MM.1S (cell line): ENCODE results near the gene KIAA0930.

Experiments
- DNase-seq: peaks from one replicate; pipeline ENCODE4 v3.0.0-alpha.2; 2015
- H2AFZ ChIP-seq: fragments of 300-600 bp; sonication (generic); 2 replicates; pipeline ENCODE4 v1.6.0; 2016; ENCODE audit warnings: antibody characterized with exemption, low read length
- H3F3A ChIP-seq: fragments of 300-600 bp; sonication (generic); 2 replicates; pipeline ENCODE4 v1.6.1; 2016; ENCODE audit warnings: mild to moderate bottlenecking, antibody characterized with exemption, low read length, moderate library complexity, mixed read lengths; ENCODE audit not compliant: insufficient read depth
- H3K27ac ChIP-seq: fragments of 300-600 bp; sonication (generic); 2 replicates; pipeline ENCODE4 v1.5.1; 2016; ENCODE audit warnings: mild to moderate bottlenecking, low read length
- H3K27me3 ChIP-seq: fragments of 300-600 bp; sonication (generic); replicated peaks from 2 replicates; pipeline ENCODE4 v1.6.0; 2016; ENCODE audit warnings: low read length; ENCODE audit not compliant: insufficient read depth
- H3K36me3 ChIP-seq: fragments of 300-600 bp; sonication (generic); replicated peaks from 2 replicates; pipeline ENCODE4 v1.6.1; 2016; ENCODE audit warnings: mild to moderate bottlenecking, low read length, mixed read lengths; ENCODE audit not compliant: insufficient read depth
- H3K4me1 ChIP-seq: fragments of 300-600 bp; sonication (generic); 2 replicates; pipeline ENCODE4 v1.6.1; 2016; ENCODE audit warnings: low read length, mixed read lengths
- H3K4me2 ChIP-seq: fragments of 300-600 bp; sonication (generic); 2 replicates; pipeline ENCODE4 v1.6.0; 2016; ENCODE audit warnings: low read depth, low read length
- H3K4me3 ChIP-seq: fragments of 300-600 bp; sonication (generic); 2 replicates; pipeline ENCODE4 v1.5.1; 2016; ENCODE audit warnings: low read length, mixed read lengths
- H3K79me2 ChIP-seq: fragments of 300-600 bp; sonication (generic); 2 replicates; pipeline ENCODE4 v1.6.1; 2016; ENCODE audit warnings: mixed run types, low read length, mixed read lengths
- H3K9ac ChIP-seq: fragments of 300-600 bp; sonication (generic); 2 replicates; pipeline ENCODE4 v1.6.1; 2016; ENCODE audit warnings: low read length, mixed read lengths
- H3K9me2 ChIP-seq: fragments of 300-600 bp; sonication (generic); replicated peaks from 2 replicates; pipeline ENCODE4 v1.6.1; 2016; ENCODE audit warnings: mild to moderate bottlenecking, low read length, mixed read lengths; ENCODE audit not compliant: insufficient read depth
- H3K9me3 ChIP-seq: fragments of 300-600 bp; sonication (generic); replicated peaks from 2 replicates; pipeline ENCODE4 v1.6.1; 2016; ENCODE audit warnings: mild to moderate bottlenecking, low read length, mixed read lengths; ENCODE audit not compliant: insufficient read depth
- H4K20me1 ChIP-seq: fragments of 300-600 bp; sonication (generic); 2 replicates; pipeline ENCODE4 v1.6.1; 2016; ENCODE audit warnings: mild to moderate bottlenecking, low read length, moderate library complexity, mixed read lengths; ENCODE audit not compliant: insufficient read depth
- CTCF ChIP-seq: fragments of 300-600 bp; sonication (generic); IDR thresholded peaks from 2 replicates; pipeline ENCODE4 v1.5.1; 2016; ENCODE audit warnings: antibody characterized with exemption, low read length, mixed read lengths
- EZH2 ChIP-seq: fragments of 300-600 bp; sonication (generic); optimal IDR thresholded peaks from 2 replicates; pipeline ENCODE3; 2017; ENCODE audit warnings: low read depth, mild to moderate bottlenecking, antibody characterized with exemption, low read length, mixed read lengths
- EZH2phosphoT487 ChIP-seq: fragments of 300-600 bp; sonication (generic); IDR thresholded peaks from 2 replicates; pipeline ENCODE4 v1.6.1; 2018; ENCODE audit warnings: antibody characterized with exemption, low read length

The KIAA0930 gene

DNA sequence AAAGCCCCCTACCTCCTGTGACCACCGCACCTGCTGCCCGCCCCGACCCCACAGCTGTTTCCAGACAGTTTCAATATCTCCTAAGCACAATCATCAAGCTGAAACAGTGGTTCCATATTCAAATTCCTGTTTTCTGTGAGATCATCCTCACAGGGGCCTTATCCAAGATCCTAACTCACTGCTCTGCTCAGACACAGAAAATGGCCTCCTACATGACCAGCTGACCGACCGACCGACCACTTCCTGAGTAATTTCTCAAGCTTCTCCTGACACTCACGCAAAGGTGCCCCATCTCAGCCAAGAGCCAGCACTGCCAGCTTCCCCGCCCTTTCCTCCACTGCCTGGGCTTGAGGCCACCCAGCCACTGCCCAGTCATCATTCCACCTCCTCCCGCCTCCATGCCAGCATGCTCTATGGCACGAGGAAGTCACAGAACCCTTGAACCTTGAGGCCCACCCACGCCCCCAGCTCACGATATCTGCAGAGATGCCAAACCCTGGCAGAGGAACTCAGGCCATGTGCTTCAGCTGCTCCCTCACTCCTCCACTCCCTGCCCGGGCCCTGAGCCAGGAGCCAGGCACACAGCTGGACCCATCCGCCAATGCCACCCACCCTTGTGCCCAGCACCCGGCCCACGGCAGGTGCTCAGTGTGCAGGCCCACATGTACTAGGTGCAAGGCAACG, 14.0 kb downstream of the KIAA0930 start:
- no peaks in the 10 kb centered on the region for H3K9me2 ChIP-seq
- no peak for DNase-seq
- no peaks in the 10 kb centered on the region for H3K27me3 ChIP-seq
- no peaks in the 10 kb centered on the region for H3F3A ChIP-seq
- no peak overlapping the region for H3K9ac ChIP-seq
- no peak overlapping the region for H2AFZ ChIP-seq
- H4K20me1 ChIP-seq = peaks cover 11% of the 10 kb centered on the region
- TF ChIP-seq EZH2phosphoT487 (no peak), CTCF (no peak), EZH2 (no peak)
- no peaks in the 10 kb centered on the region for H3K9me3 ChIP-seq
- H3K79me2 ChIP-seq = peaks cover 93% of the 10 kb centered on the region
- H3K36me3 ChIP-seq = no peaks in the 10 kb centered on the region
- no peak overlapping the region for H3K27ac ChIP-seq
- no peak overlapping the region for H3K4me3 ChIP-seq
- no peak overlapping the region for H3K4me2 ChIP-seq
- H3K4me1 ChIP-seq = no peaks in the 10 kb centered on the region

DNA sequence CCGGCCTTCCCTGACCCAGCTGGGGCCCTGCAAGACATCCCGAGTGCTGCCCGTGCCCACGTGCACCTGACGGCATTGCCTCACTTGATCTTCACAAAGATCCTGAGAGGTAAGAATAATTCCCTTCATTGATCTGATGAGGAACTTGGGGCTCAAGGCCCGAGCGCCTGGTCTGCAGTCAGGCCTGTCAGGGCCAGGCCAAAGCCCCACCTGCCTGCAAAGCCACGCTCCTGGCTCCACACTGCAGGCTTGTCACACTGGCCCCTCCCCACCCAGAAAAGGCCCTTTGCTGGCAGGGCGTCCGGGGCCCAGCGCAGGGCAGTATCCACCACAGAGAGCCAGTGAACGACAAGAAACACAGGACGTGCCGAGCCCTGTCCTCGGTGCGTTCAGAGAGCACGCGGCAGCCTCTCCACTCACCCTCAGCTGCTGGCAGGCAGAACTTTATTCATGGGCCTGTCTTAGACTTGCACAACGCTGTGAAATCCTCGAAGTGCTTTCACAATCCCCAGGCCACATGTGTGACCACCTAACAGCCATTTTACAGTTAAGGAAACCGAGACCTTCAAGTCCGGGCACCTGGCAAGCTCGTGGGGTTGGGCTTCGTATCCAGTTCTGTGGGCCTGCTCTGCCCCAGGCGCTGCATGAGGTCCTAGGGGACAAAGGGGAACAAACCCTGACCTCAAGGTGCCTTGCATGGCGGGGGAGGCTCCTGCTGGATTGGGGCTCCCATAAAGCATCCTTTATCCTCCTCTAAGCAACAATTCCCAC, 14.8 kb downstream of the KIAA0930 start:
- no peak overlapping the region for H3K27ac ChIP-seq
- H3K4me3 ChIP-seq = no peak overlapping the region
- no peak overlapping the region for H2AFZ ChIP-seq
- DNase-seq = no peak
- TF ChIP-seq EZH2 (no peak), CTCF (no peak), EZH2phosphoT487 (no peak)
- no peak overlapping the region for H3K4me2 ChIP-seq
- no peaks in the 10 kb centered on the region for H3K4me1 ChIP-seq
- no peaks in the 10 kb centered on the region for H3K36me3 ChIP-seq
- no peaks in the 10 kb centered on the region for H3K27me3 ChIP-seq
- H3K9ac ChIP-seq = no peak overlapping the region
- H3F3A ChIP-seq = no peaks in the 10 kb centered on the region
- H4K20me1 ChIP-seq = peaks cover 11% of the 10 kb centered on the region
- no peaks in the 10 kb centered on the region for H3K9me2 ChIP-seq
- H3K79me2 ChIP-seq = peaks cover 94% of the 10 kb centered on the region
- H3K9me3 ChIP-seq = no peaks in the 10 kb centered on the region

GRCh38 chr22:45224988-45225731, 15.5 kb downstream of the KIAA0930 start:
- H4K20me1 ChIP-seq = peaks cover 11% of the 10 kb centered on the region
- no peak overlapping the region for H3K9ac ChIP-seq
- no peaks in the 10 kb centered on the region for H3K9me3 ChIP-seq
- no peaks in the 10 kb centered on the region for H3K27me3 ChIP-seq
- no peaks in the 10 kb centered on the region for H3K9me2 ChIP-seq
- TF ChIP-seq EZH2 = no peak
- no peak for TF ChIP-seq CTCF
- no peak for TF ChIP-seq EZH2phosphoT487
- no peak overlapping the region for H3K27ac ChIP-seq
- no peak for DNase-seq
- no peaks in the 10 kb centered on the region for H3K36me3 ChIP-seq
- no peaks in the 10 kb centered on the region for H3K4me1 ChIP-seq
- no peak overlapping the region for H3K4me3 ChIP-seq
- H3F3A ChIP-seq = no peaks in the 10 kb centered on the region
- no peak overlapping the region for H2AFZ ChIP-seq
- H3K4me2 ChIP-seq = no peak overlapping the region
- H3K79me2 ChIP-seq = peaks cover 93% of the 10 kb centered on the region
